PFSK-1 (cell line): Measurements from ENCODE around the gene GDPGP1.

Source experiments
- POLR2AphosphoS5 ChIP-seq: IDR thresholded peaks from 2 replicates; pipeline ENCODE4 v1.6.1; 2012; ENCODE audit warnings: low read depth, mild to moderate bottlenecking, control low read depth, low read length, moderate library complexity
- REST ChIP-seq, 2 experiments: IDR thresholded peaks; 2 replicates each; pipeline versions ENCODE4 v1.6.1 to v1.8.0; 2011 to 2012; ENCODE audit warnings: low read depth in 2 of 2, low read length in 2 of 2, control low read depth in 1 of 2, inconsistent platforms in 1 of 2, mild to moderate bottlenecking in 1 of 2, moderate library complexity in 1 of 2; ENCODE audit not compliant: insufficient read depth in 1 of 2
- SIN3A ChIP-seq: IDR thresholded peaks from 2 replicates; pipeline ENCODE4 v1.6.1; 2012; ENCODE audit warnings: mild to moderate bottlenecking, low read length, moderate library complexity, borderline replicate concordance; ENCODE audit not compliant: insufficient read depth
- TAF1 ChIP-seq: IDR thresholded peaks from 2 replicates; pipeline ENCODE4 v1.6.1; 2012; ENCODE audit warnings: low read length, control low read depth, borderline replicate concordance; ENCODE audit not compliant: insufficient read depth

- TF ChIP-seq POLR2AphosphoS5 = no peak
- TF ChIP-seq TAF1 = no peak
- no peak for TF ChIP-seq SIN3A
- TF ChIP-seq REST (IDR thresholded peaks at IDR 0.05; ENCODE audit: insufficient read depth in 1 of 2, low read depth in 2 of 2, low read length in 2 of 2) = no peak
Measured at GRCh38 chr15:90257776-90258175, 23.8 kb downstream of the GDPGP1 start.
